Ovary (tissue), 9 donors: ENCODE results near the gene ABLIM2. TPM values are rescaled to one million over a fixed set of nuclear protein-coding genes. Genes with fewer than 3 reads are reported as not detected.

Experiments used
- DNase-seq, 5 donors: peaks; one replicate each; pipeline ENCODE4 v3.0.0-alpha.2; 2019 to 2020
- H3K27ac ChIP-seq, 2 donors: fragments of 200-600 bp; one replicate each; pipeline versions ENCODE4 v1.5.1 to v1.8.0; 2019 to 2022
- H3K27me3 ChIP-seq: fragments of 200-600 bp; one replicate; pipeline ENCODE4 v1.8.0; 2022
- H3K36me3 ChIP-seq: fragments of 200-600 bp; sonication (generic); one replicate; pipeline ENCODE4 v1.5.1; 2019
- H3K4me1 ChIP-seq: one replicate; pipeline ENCODE4 v1.8.1; 2013; ENCODE audit warnings: mild to moderate bottlenecking, moderate library complexity; ENCODE audit not compliant: insufficient read depth
- H3K4me3 ChIP-seq: fragments of 200-600 bp; sonication (generic); one replicate; pipeline ENCODE4 v1.5.1; 2017
- H3K9me3 ChIP-seq, 2 donors: fragments of 200-600 bp in 1 of 2; sonication (generic) in 1 of 2; one replicate each; pipeline versions ENCODE4 v1.5.1 to v1.8.1; 2013 to 2019; ENCODE audit warnings: mild to moderate bottlenecking in 1 of 2, moderate library complexity in 1 of 2
- CTCF ChIP-seq, 3 donors: fragments of 450-650 bp in 2 of 3; fragments of 200-600 bp in 1 of 3; IDR thresholded peaks; one replicate each; pipeline versions ENCODE4 v1.5.1 to v1.8.0; 2016 to 2022; ENCODE audit warnings: antibody characterized with exemption in 3 of 3, mild to moderate bottlenecking in 1 of 3
- EP300 ChIP-seq: sonication (generic); formaldehyde crosslinking; IDR thresholded peaks from one replicate; pipeline ENCODE4 v1.6.1; 2017; ENCODE audit warnings: antibody characterized with exemption
- POLR2A ChIP-seq: fragments of 450-650 bp; IDR thresholded peaks from one replicate; pipeline ENCODE4 v1.6.1; 2017; ENCODE audit warnings: antibody characterized with exemption, mild to moderate bottlenecking, moderate library complexity
- WGBS, 3 donors: extraction: QIAGEN DNeasy Blood & Tissue Kit in 1 of 3; methylation state at CpG; one replicate each; pipeline versions ENCODE4 v1.1.5 to v1.1.7; 2013 to 2017; 5-methylcytosine and 5-hydroxymethylcytosine counted together
- intact Hi-C, 4 donors: fragments of 100-400 bp; cut with DNase I; formaldehyde crosslinking; loops; one replicate each; pipeline versions ENCODE4 v1.11.0 to v1.15.1; 2022 to 2023
- polyA plus RNA-seq, 2 donors: library from polyadenylated mRNA; stranded (reverse); fragments of 200-250 nt in 1 of 2; fragments of 350-450 nt in 1 of 2; fragmentation: Illumina TruSeq in 1 of 2; extraction: RNeasy Lipid Tissue Mini Kit (QIAGEN cat#74804) in 1 of 2; gene quantifications; one replicate each; pipeline ENCODE4 v1.2.3, GENCODE V29; 2013 to 2014
- total RNA-seq, 7 donors: library from RNA; depleted of rRNA in 2 of 7; stranded (reverse); fragments of >200 nt in 2 of 7; fragmentation: NEBNext Ultra II Directional in 3 of 7; extraction: Animal tissue kit (Norgen Biotek cat#: 25700) in 3 of 7; gene quantifications; one replicate each; pipeline versions ENCODE4 v1.1.0 to v1.2.4, GENCODE V29; 2016 to 2023
- donor health status: DM: no; HTN: no; CAD: no; lungs with moderate emphysema.
- donor health status: DM: no; HTN: no; CAD: no.
- donor health status: Bipolar disorder and iron deficiency.
- donor health status: DM: yes; HTN: yes; CAD: no.
- donor health status: DM: no; HTN: no; CAD: no.
- donor health status: DM: yes; HTN: yes; CAD: no.

ABLIM2 gene
- total and polyA plus RNA-seq, 9 donors: 0.81 to 7.9 (median 2.1) TPM

GRCh38 chr4:8164687-8165086 is 6.1 kb upstream of the ABLIM2 start:
- intact Hi-C loops: loop anchor here in 1 of 4 donors (10.0 kb wide), 1 partner anchor 240 kb away; no protein-coding TSS in a partner anchor
- Histone ChIP-seq H3K27me3 (no peaks in the 10 kb centered on the region), H3K27ac (no peak overlapping the region), H3K36me3 (no peaks in the 10 kb centered on the region), H3K4me1 (peaks cover 2% of the 10 kb centered on the region), H3K4me3 (no peak overlapping the region), H3K9me3 (no peaks in the 10 kb centered on the region)
- WGBS, 3 donors: 83 to 90% (median 87%) methylated on average over 10 of the region's 10 CpGs
- no peak for TF ChIP-seq POLR2A
- no peak for TF ChIP-seq EP300
- no peak for TF ChIP-seq CTCF (IDR thresholded peaks at IDR 0.05)
- DNase-seq: no peak

GRCh38 chr4:8164194-8164565 is 5.6 kb upstream of the ABLIM2 start:
- intact Hi-C loops: loop anchor here in 1 of 4 donors (10.0 kb wide), 1 partner anchor 241 kb away; no protein-coding TSS in a partner anchor
- peaks cover 3% of the 10 kb centered on the region for H3K4me1 ChIP-seq
- DNase-seq: no peak
- no peaks in the 10 kb centered on the region for H3K36me3 ChIP-seq
- no peak for TF ChIP-seq POLR2A
- TF ChIP-seq CTCF (IDR thresholded peaks at IDR 0.05): no peak
- TF ChIP-seq EP300: no peak
- no peak overlapping the region for H3K27ac ChIP-seq
- no peak overlapping the region for H3K4me3 ChIP-seq
- WGBS, 3 donors: 67 to 74% (median 69%) methylated on average over 9 of the region's 9 CpGs
- H3K9me3 ChIP-seq: no peaks in the 10 kb centered on the region
- no peaks in the 10 kb centered on the region for H3K27me3 ChIP-seq

GRCh38 chr4:8163436-8164193 is 5.0 kb upstream of the ABLIM2 start:
- Histone ChIP-seq H3K4me1 (peaks cover 3% of the 10 kb centered on the region), H3K36me3 (no peaks in the 10 kb centered on the region), H3K27me3 (no peaks in the 10 kb centered on the region), H3K4me3 (no peak overlapping the region), H3K27ac (no peak overlapping the region), H3K9me3 (no peaks in the 10 kb centered on the region)
- TF ChIP-seq CTCF (IDR thresholded peaks at IDR 0.05) (no peak), POLR2A (no peak), EP300 (no peak)
- WGBS, 3 donors: 75 to 81% (median 76%) methylated on average over 19 of the region's 19 CpGs
- intact Hi-C loops: loop anchor here in 1 of 4 donors (10.0 kb wide), 1 partner anchor 241 kb away; no protein-coding TSS in a partner anchor
- no peak for DNase-seq

- intact Hi-C loops: loop anchor here in 1 of 4 donors (10.0 kb wide), 1 partner anchor 242 kb away; no protein-coding TSS in a partner anchor
These were observed 4.4 kb upstream of the ABLIM2 start for GRCh38 chr4:8163026-8163425.

More at GRCh38 chr4:8163026-8163425, 4.4 kb upstream of the ABLIM2 start:
- Histone ChIP-seq H3K4me1 (peaks cover 3% of the 10 kb centered on the region), H3K4me3 (no peak overlapping the region), H3K36me3 (no peaks in the 10 kb centered on the region), H3K9me3 (no peaks in the 10 kb centered on the region), H3K27me3 (no peaks in the 10 kb centered on the region), H3K27ac (no peak overlapping the region)
- WGBS, 3 donors: 72 to 80% (median 76%) methylated on average over 7 of the region's 7 CpGs
- TF ChIP-seq CTCF (IDR thresholded peaks at IDR 0.05): no peak
- TF ChIP-seq POLR2A: no peak
- TF ChIP-seq EP300: no peak
- no peak for DNase-seq
